Activated T-cell treated with anti-CD3 and anti-CD28 coated beads for 4 hours (primary cell): ENCODE data around the gene STING1.
"Not testable (repeated sequence)": the region's sequence is repeated elsewhere in the genome, so short reads cannot be mapped to it uniquely, and the experiment has no call there.

ENCODE experiments used
- DNase-seq: peaks from one replicate; pipeline ENCODE4 v3.0.0-alpha.2; 2020

Gene STING1

GRCh38 chr5:139482050-139482889, at the start of gene STING1:
Gene STING1, minus strand, starts transcription at chr5:139482758. Its CDS starts 1,054 bp downstream, at chr5:139481704.
- no peak for DNase-seq

GRCh38 chr5:139531772-139532169, 49.2 kb upstream of the STING1 start:
- no peak for DNase-seq

DNA sequence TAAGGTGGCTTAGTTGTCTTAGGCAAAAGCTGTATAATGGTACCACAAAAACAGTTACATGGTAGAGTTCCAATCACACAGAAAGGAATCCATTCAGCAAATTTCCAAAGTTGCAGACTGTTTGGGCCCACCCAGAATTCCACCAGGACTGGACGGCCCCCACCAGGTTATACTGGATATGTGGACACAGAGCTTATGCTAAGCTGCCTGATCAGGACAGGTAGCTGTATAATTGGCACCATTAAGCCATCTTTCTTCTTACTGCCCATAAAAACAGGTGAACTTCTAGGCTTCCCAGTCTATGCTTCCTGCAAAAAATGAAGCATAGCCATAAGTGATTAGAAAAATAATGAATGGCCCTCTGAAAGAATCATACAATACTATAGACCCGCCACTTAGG, 47.5 kb upstream of the STING1 start:
- not testable (repeated sequence) for DNase-seq

DNA sequence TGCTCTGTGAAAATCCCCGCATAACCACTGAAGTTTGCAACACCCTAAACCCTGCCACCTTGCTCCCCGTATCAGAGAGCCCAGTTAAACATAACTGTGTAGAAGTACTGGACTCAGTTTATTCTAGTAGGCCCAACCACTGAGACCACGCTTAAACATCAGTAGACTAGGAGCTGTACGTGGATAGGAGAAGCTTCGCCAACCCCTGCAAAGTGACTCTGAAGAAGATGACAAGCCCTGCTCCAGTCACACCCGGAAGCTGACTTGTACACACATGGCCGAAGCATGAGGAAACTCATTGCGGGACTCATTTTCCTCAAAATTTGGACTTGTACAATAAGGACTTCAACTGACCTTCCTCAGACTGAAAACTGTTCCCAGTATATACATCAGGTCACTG, 46.1 kb upstream of the STING1 start:
- DNase-seq: not testable (repeated sequence)

DNA sequence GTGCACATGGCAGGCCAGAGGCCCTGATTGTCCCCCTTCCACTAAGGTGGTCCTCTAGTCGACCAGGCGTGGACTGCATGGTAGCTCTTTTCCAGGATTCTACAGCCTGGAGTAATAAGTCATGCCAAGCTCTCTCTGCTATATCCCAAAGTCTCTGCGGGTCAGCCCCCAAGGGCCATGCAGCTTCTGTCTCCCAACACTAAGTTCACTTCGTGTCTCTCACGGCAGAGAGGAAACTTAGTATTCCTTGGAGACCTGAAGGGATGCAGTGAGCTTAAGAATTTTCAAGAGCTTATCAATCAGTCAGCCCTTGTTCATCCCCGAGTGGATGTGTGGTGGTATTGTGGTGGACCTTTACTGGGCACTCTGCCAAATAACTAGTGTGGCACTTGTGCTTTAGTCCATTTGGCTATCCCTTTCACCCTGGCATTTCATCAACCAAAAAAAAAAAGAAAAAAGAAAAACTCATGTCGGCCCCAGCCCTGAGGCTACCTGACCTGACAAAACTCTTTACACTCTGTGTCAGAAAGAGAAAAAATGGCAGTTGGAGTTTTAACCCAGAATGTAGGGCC, 45.4 kb upstream of the STING1 start:
- not testable (repeated sequence) for DNase-seq

- DNase-seq: not testable (repeated sequence)
These were observed 44.5 kb upstream of the STING1 start for GRCh38 chr5:139527090-139527470.

DNA sequence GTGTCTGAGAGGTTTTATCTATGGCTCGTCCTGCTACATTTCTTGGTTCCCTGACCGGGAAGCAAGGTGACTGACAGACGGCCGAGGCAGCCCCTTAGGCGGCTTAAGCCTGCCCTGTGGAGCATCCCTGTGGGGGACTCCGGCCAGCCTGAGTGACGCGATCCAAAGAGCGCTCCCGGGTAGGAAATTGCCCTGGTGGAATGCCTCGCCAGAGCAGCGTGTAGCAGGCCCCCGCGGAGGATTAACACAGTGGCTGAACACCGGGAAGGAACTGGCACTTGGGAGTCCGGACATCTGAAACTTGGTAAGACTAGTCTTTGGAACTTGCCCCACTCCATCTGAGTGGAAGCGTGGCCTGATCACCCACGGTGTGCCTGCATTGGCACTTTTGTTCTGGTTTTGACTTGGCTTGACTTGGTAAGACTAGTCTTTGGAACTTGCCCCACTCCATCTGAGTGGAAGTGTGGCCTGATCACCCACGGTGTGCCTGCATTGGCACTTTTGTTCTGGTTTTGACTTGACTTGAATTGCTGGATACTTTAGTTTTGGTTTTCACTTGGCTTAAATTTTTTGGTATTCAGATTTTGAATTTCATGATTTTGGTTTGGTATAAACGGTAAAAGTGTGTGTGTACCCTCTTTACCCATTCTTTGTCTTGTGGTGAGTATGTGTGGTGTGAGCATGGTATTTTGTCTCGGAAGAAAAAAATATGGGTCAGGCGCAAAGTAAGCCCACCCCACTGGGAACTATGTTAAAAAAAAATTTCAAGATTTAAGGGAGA, 43.9 kb upstream of the STING1 start:
- DNase-seq: not testable (repeated sequence)

DNA sequence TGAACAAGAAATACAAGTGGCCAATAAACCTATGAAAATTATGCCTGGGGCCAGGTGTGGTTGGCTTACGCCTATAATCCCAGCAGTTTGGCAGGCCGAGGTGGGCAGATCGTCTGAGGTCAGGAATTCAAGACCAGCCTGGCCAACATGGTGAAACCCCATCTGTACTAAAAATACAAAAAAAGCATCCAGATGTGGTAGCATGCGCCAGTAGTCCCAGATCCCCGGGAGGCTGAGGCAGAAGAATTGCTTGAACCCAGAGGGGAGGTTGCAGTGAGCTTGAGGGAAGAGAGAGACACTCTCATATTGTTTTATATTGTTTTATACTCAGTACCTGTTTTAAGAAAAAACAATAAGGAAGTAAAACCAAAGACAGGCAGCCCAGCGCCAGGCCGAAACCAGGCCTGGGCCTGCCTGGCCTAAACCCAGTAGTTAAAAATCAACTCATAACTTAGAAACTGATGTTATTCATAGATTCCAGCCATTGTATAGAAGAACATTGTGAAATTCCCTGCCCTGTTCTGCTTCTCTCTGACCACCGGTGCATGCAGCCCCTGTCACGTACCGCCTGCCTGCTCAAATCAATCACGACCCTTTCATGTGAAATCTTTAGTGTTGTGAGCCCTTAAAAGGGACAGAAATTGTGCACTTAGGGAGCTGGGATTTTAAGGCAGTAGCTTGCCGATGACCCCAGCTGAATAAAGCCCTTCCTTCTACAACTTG, 43.2 kb upstream of the STING1 start:
- not testable (repeated sequence) for DNase-seq

DNA sequence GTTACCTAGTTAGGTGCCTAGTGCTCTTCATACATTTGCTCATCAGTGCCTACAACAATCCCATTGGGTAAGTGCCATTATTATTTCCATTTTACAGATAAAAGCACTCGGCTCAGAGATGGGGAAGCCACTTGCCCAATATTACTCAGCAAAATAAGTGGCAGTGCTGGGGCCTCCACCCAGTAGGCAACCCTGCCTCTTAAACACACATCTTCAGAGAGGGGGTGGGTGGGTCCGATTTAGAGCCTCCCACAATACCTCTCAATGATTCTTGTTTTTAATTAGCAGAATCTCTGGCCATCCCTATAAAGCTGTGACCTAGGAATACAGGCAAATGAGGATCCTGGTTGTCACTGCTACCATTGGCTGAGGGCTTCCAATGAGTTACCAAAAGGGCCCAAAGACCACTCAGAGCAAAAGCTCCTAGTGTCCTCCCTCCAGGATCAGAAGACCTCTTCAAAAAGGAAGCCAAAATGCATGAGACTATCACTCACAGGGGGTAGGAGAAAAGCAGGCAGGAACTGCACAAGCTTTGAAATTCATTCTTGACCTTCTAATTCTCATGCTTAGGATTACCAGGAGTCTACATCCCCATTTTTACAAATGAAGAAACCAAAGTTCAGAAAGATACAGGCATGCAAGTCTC, 42.5 kb upstream of the STING1 start:
- no peak for DNase-seq

DNA sequence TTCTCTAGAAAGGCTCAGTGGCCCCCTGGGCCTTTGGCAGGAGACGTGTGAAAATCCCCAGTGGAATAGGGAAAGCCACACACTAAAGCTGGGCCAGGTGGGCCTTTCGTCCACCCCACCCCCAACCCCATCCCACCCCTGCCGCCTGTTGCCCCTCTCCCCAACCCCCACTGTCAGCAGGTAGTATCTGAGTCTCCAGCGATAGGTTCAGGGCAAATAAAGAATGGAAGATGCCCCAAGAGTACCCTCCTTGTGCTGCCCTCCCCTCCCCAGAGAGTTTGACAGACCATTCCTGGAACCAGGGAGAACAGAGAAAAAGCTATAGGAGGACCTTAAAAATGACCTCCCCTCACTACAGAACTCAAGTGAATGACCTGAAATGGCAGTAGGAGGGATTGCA, 41.9 kb upstream of the STING1 start:
- no peak for DNase-seq

DNA sequence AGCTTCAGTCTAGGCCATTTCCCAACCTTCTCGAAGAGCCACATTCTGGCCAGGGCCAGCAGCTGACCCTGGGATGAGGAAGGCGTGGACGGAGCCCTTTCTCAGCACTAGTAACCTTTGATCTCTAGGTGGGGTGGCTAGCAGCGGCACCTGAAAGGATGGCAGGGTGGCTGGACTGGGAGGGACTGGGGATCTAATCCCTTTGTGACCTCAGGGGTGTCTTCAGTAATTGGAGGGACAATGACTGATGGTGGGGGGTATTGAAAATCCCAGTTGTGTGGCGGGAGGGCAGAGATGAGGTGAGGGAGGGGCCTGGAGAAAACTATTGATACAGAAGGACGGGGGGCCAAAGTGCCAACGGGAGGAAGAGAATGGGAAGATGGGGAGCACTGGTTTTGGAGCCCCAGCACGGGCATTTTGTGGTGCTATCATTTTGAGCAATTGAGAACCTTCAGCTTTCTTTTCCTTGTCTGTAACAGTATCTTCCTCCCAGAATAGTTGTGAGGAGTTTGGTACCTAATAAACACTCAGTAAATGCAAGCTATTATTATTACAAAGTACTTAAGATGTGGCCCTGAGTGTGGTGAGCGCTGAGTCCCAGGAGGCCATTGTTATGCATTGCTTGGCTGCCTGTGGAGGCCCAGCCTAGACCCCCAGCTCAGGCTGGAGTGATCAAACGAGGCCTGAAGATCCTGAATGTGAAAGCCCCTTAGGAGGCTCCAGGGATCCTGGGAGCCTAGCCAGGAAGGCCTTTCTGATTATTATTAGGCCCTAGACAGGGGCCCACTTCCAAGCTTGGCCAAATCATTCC, 41.3 kb upstream of the STING1 start:
- no peak for DNase-seq

DNA sequence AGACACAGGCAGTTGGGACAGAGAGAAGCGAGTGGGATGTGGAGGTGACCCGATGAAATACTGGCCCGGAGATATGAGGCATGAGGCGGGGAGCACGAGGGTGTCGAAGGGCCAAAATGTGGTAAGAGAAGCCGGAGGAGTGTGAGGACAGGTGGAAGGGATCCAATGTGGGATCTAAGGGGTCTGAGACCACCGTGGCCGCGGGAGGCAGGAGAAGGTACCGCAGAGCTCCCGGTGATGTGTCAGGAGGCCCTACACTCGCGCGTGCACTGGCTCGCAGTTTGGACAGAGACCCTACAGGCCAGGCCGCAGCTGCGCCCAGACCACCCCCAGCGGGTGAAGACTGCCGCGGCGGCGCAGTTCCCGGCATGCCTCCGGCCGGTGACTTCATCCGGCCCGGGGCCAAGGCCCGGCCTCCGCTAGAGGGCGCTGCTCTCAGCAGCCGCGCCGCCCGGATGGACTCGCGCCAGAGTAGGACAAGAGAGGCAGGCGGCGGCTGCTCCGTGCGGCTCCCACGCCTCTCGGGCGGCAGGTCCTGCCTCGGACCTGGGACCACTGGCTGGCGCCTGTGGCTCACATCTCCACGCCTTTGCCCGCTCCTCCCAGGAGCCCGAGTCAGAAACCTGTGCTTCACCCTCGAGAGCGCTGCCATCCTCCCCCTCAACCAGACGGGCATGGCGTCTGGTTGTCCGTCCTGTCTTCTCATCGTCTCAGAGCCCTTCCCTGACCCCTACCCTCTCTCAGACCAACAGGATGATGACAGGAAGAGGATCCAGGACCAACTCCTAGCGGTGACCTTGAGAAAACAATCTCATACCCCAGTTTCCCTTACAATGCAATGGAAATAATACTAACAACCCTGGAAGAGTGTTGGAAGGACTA, 35.4 kb upstream of the STING1 start:
- peak; percentile 84 for DNase-seq

DNA sequence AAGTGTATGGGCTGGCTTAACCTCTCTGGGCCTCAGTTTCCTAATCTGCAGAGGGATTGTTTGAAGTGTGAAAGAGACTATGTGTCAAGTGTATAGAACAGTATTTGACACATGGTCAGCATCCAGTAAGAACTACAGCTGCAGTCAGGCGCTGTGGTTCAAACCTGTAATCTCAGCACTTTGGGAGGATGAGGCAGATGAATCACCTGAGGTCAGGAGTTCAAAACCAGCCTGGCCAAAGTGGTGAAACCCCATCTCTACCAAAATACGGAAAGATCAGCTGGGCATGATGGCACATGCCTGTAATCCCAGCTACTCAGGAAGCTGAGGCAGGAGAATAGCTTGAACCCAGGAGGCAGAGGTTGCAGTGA, 31.9 kb upstream of the STING1 start:
- DNase-seq: no peak

DNA sequence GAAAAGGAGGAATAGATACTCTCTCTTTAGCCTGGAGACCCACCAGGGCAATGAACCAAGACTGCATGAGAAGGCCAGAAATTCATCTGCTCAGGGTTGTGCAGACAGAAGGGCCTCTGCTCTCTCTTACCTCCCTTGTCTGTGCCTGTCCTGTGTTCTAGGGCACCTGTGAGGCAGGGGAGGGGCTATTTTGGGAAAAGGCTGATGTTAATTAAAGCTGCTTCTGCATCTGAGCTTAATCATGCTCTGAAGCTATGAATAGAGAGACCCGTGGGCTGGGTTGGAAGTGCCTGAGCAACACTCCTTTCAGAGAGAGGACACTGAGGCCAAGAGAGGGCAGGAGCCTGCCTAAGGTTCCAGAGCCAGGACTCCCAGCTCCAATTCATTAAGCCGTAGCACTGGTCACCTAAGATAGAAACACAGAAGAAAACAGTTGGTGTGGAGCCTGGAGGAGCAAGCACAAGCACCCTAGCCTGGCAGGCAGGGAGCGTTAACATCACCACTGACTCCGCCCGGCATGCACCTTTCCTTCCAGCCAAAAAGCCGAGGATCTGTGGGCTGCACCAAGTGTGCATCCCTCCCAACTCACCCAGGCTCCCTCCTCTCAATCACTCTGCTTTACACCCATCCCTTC, 31.4 kb upstream of the STING1 start:
- DNase-seq: no peak

GRCh38 chr5:139513434-139513833, 30.9 kb upstream of the STING1 start:
- DNase-seq: peak; percentile 67

DNA sequence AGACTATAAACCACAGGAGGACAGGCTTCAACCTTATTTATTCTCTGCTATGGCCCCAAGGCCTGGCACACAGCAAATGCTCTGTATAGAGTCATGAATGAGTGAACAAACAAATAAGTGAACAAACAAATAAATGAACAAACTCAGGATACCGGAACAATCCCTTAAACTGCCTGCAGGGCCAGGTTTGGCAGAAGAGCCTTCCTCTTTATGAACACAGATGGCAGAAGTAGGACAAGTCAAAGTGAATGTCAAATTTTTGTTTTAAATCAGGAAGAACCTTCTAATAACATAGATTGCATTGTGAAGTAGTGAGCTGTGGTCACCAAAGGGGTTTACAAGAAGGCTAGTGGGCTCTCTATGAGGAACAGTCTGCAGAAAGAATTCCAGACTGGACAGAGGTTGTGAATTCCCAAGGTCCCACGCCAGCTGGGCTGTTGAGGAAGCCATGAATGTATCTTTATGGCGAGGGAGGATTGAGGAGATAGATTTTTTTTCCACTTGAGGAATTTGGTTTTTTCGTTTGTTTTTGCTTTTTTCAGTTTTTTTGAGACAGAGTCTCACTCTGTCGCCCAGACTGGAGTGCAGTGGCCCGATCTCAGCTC, 30.3 kb upstream of the STING1 start:
- DNase-seq: no peak

DNA sequence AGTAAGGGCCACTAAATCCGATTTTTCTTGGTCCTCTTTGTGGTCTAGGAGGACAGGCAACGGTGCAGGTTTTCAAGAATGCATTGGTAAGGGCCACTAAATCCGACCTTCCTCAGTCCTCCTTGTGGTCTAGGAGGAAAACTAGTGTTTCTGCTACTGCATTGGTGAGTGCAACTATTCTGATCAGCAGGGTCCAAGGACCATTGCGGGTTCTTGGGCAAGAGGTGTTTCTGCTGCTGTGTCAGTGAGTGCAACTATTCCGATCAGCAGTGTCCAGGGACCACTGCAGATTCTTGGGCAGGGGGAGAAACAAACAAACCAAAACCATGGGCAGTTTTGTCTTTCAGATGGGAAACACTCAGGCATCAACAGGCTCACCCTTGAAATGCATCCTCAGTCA, 22.2 kb upstream of the STING1 start:
- DNase-seq: not testable (repeated sequence)

DNA sequence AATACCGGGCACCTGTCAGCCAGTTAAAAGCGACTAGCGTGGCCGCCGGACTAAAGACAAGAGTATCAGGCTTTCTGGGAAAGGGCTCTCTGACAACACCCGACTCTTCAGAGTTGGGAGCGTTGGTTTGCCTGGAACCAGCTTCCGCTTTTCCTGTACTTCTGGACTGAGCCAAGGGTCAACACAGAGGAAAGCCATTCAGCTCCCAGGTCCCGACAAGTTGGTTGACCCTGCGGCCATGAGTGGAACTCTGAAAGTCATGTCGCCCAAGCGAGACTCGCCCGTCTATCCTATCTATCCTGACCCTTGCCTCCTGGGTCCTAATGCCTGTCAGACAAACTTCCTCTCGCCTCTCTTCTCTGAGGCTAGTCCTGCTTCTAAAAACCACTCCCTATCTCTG, 21.3 kb upstream of the STING1 start:
- DNase-seq: not testable (repeated sequence)

DNA sequence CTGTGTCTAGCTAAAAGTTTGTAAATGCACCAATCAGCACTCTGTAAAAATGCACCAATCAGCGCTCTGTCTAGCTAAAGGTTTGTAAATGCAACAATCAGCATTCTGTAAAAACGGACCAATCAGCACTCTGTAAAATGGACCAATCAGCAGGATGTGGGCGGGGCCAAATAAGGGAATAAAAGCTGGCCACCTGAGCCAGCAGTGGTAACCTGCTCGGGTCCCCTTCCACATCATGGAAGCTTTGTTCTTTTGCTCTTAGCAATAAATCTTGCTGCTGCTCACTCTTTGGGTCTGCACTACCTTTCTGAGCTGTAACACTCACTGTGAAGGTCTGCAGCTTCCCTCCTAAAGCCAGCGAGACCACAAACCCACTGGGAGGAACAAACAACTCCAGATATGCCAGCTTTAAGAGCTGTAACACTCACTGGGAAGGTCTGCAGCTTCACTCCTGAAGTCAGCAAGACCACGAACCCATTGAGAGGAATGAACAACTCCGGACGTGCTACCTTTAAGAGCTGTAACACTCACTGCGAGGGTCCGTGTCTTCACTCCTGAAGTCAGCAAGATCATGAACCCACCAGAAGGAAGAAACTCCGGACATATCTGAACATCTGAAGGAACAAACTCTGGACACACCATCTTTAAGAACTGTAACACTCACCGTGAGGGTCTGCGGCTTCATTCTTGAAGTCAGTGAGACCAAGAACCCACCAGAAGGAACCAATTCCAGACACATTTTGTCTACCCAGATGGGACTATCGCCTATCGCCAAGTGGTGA, 20.7 kb upstream of the STING1 start:
- DNase-seq: not testable (repeated sequence)
